ENCODE results near the gene LAMA4. TPM values are rescaled to one million over a fixed set of nuclear protein-coding genes. Genes with fewer than 3 reads are reported as not detected.
"Not testable (repeated sequence)": the region's sequence is repeated elsewhere in the genome, so short reads cannot be mapped to it uniquely, and the experiment has no call there.

LAMA4 gene
- total RNA-seq, 1 donor from 2014 or later: 0.56 TPM

DNA sequence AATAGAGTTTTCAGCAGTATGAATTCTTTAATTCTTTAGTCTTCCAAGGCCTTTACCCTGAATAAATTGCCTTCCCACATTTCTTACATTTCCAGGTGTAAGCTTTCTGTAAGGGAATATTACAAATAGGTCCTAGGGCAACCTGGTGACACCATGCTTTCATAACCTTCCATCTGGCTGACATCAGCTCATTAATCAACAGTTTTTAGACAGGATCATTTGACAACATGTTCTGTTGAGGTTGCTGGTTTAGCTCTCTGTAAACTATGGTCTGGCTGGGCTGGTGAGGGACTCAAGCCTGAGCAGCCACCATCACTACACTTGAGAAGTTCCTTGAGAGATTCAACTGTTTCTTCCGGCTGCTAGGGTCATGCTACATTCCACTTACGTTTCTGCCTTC lies 147.8 kb downstream of the LAMA4 start:
- Mint-ChIP-seq H3K27me3 (ENCODE audit: insufficient read depth, low read depth) (no peaks in the 10 kb centered on the region), H3K4me1 (peaks cover 11% of the 10 kb centered on the region), H3K9me3 (peaks cover 7% of the 10 kb centered on the region), H3K27ac (no peak overlapping the region), H3K4me3 (no peak overlapping the region), H3K36me3 (peaks cover 10% of the 10 kb centered on the region)
- Histone ChIP-seq H3K27ac (no peak overlapping the region), H3K4me3 (no peak overlapping the region), H3K9me3 (ENCODE audit: low read depth) (no peaks in the 10 kb centered on the region), H3F3A (ENCODE audit: low read depth) (peaks cover 5% of the 10 kb centered on the region), H3K4me1 (peaks cover 10% of the 10 kb centered on the region), H3K9ac (no peak overlapping the region), H3K4me2 (no peak overlapping the region), H3K79me2 (ENCODE audit: low read depth) (no peaks in the 10 kb centered on the region), H2AFZ (replicated peaks) (no peak overlapping the region), H3K27me3 (no peaks in the 10 kb centered on the region), H4K20me1 (ENCODE audit: low read depth) (no peaks in the 10 kb centered on the region), H3K36me3 (no peaks in the 10 kb centered on the region)
- no peak for DNase-seq (ENCODE audit: low spot score)
- no peak for TF ChIP-seq EZH2phosphoT487 (IDR thresholded peaks at IDR 0.05)
- no peak for TF ChIP-seq EZH2 (IDR thresholded peaks at IDR 0.05)
- TF ChIP-seq, protein P1, sequence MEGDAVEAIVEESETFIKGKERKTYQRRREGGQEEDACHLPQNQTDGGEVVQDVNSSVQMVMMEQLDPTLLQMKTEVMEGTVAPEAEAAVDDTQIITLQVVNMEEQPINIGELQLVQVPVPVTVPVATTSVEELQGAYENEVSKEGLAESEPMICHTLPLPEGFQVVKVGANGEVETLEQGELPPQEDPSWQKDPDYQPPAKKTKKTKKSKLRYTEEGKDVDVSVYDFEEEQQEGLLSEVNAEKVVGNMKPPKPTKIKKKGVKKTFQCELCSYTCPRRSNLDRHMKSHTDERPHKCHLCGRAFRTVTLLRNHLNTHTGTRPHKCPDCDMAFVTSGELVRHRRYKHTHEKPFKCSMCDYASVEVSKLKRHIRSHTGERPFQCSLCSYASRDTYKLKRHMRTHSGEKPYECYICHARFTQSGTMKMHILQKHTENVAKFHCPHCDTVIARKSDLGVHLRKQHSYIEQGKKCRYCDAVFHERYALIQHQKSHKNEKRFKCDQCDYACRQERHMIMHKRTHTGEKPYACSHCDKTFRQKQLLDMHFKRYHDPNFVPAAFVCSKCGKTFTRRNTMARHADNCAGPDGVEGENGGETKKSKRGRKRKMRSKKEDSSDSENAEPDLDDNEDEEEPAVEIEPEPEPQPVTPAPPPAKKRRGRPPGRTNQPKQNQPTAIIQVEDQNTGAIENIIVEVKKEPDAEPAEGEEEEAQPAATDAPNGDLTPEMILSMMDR (IDR thresholded peaks at IDR 0.05): no peak

DNA sequence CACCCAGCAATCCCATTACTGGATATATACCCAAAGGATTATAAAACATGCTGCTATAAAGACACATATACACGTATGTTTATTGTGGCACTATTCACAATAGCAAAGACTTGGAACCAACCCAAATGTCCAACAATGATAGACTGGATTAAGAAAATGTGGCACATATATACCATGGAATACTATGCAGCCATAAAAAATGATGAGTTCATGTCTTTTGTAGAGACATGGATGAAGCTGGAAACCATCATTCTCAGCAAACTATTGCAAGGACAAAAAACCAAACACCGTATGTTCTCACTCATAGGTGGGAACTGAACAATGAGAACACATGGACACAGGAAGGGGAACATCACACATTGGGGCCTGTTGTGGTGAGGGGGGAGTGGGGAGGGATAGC lies 148.3 kb downstream of the LAMA4 start:
- not testable (repeated sequence) for H3K9me3 Mint-ChIP-seq; H3K4me3 Mint-ChIP-seq; H3K4me1 ChIP-seq; H3K4me3 ChIP-seq; H3K27me3 ChIP-seq; H3K79me2 ChIP-seq (ENCODE audit: low read depth); H3K9ac ChIP-seq; H3K27ac Mint-ChIP-seq; DNase-seq (ENCODE audit: low spot score); H2AFZ ChIP-seq (replicated peaks); H3K36me3 ChIP-seq; H3K27ac ChIP-seq; H3K27me3 Mint-ChIP-seq (ENCODE audit: insufficient read depth, low read depth); H4K20me1 ChIP-seq (ENCODE audit: low read depth); H3K9me3 ChIP-seq (ENCODE audit: low read depth); H3K4me2 ChIP-seq; H3F3A ChIP-seq (ENCODE audit: low read depth)
- Mint-ChIP-seq H3K4me1 (peaks cover 10% of the 10 kb centered on the region), H3K36me3 (peaks cover 11% of the 10 kb centered on the region)

DNA sequence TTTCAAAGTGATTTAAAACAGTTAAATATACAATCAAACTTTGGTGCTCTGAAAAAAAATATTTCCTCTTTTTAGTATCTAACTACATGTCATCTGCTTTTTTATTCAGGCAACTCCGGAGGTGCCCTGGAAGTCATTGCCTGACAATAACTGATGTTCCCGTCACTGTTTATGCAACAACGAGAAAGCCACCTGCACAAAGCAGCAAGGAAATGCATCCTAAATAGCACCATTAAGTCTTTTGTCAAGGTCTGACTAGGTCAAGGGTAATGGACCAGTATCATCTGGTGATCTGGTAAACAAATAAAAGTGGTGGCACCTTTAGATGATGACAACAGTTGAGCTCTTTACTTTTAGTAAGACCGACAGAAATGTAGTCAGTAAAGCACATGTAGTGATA lies 153.8 kb downstream of the LAMA4 start:
- no peak overlapping the region for H3K9ac ChIP-seq
- no peaks in the 10 kb centered on the region for H3K27me3 Mint-ChIP-seq (ENCODE audit: insufficient read depth, low read depth)
- DNase-seq (ENCODE audit: low spot score): no peak

DNA sequence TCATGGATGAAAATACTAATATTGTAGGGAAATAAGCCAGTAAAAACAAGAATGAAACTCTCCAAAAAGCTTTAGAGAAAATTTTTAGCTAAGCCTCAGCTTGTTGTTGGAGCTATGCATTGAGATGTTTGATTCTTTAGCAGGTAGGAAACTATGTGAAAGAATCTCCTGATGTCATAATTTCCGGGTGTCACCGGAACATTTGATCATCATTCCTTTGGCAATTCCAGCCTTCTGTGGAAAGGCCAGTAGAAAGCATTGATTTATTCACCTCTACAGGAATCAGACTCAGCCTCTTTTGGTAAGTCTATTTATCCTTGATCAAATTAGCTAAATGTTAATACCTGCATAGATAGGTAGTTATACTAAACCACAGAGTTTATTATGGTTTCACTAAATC lies 157.5 kb downstream of the LAMA4 start:
- Histone ChIP-seq H3K27ac (no peak overlapping the region), H3K79me2 (ENCODE audit: low read depth) (no peaks in the 10 kb centered on the region), H3K9me3 (ENCODE audit: low read depth) (no peaks in the 10 kb centered on the region), H3K27me3 (no peaks in the 10 kb centered on the region), H3K4me3 (no peak overlapping the region), H3K4me2 (no peak overlapping the region), H3K36me3 (no peaks in the 10 kb centered on the region), H3F3A (ENCODE audit: low read depth) (no peaks in the 10 kb centered on the region), H2AFZ (replicated peaks) (no peak overlapping the region), H3K4me1 (no peaks in the 10 kb centered on the region), H3K9ac (no peak overlapping the region), H4K20me1 (ENCODE audit: low read depth) (no peaks in the 10 kb centered on the region)
- H3K4me3 Mint-ChIP-seq: no peak overlapping the region
- H3K4me1 Mint-ChIP-seq: no peaks in the 10 kb centered on the region
- H3K36me3 Mint-ChIP-seq: peaks cover 16% of the 10 kb centered on the region
- H3K9me3 Mint-ChIP-seq: no peaks in the 10 kb centered on the region
- no peak for TF ChIP-seq EZH2phosphoT487 (IDR thresholded peaks at IDR 0.05)
- TF ChIP-seq, protein P1 (IDR thresholded peaks at IDR 0.05): no peak
- TF ChIP-seq EZH2 (IDR thresholded peaks at IDR 0.05): no peak
- H3K27me3 Mint-ChIP-seq (ENCODE audit: insufficient read depth, low read depth): no peaks in the 10 kb centered on the region
- H3K27ac Mint-ChIP-seq: no peak overlapping the region
- DNase-seq (ENCODE audit: low spot score): no peak

More for the DNA sequence above, 153.8 kb downstream of the LAMA4 start:
- no peak overlapping the region for H3K27ac ChIP-seq
- H3K4me3 ChIP-seq: no peak overlapping the region
- H3K36me3 ChIP-seq: no peaks in the 10 kb centered on the region
- Mint-ChIP-seq H3K36me3 (peaks cover 23% of the 10 kb centered on the region), H3K9me3 (peaks cover 7% of the 10 kb centered on the region), H3K27ac (no peak overlapping the region), H3K4me1 (no peaks in the 10 kb centered on the region), H3K4me3 (no peak overlapping the region)
- no peaks in the 10 kb centered on the region for H3K27me3 ChIP-seq
- no peak overlapping the region for H2AFZ ChIP-seq (replicated peaks)
- no peaks in the 10 kb centered on the region for H4K20me1 ChIP-seq (ENCODE audit: low read depth)
- no peaks in the 10 kb centered on the region for H3K4me1 ChIP-seq
- no peak overlapping the region for H3K4me2 ChIP-seq
- H3K79me2 ChIP-seq (ENCODE audit: low read depth): no peaks in the 10 kb centered on the region
- no peaks in the 10 kb centered on the region for H3K9me3 ChIP-seq (ENCODE audit: low read depth)
- no peaks in the 10 kb centered on the region for H3F3A ChIP-seq (ENCODE audit: low read depth)
- TF ChIP-seq, protein P1 (IDR thresholded peaks at IDR 0.05): no peak

All from neural progenitor cell (in vitro differentiated cells).